ENCODE data around the gene HOXA9.

HOXA9 gene

GRCh38 chr7:27210441-27211083 is 45.2 kb upstream of the HOXA9 start:
- DNase-seq (ENCODE audit: low read depth in 1 of 2, low spot score in 1 of 2) = peak in 1 of 2 experiments; percentile 30
- Histone ChIP-seq H3K27ac (replicated peaks) (no peak overlapping the region), H3K4me3 (replicated peaks; ENCODE audit: insufficient read depth, low read length) (no peak overlapping the region), H3K27me3 (ENCODE audit: insufficient read depth, poor library complexity, severe bottlenecking) (peaks cover 61% of the 10 kb centered on the region)
- TF ChIP-seq REST (IDR thresholded peaks at IDR 0.05; ENCODE audit: insufficient replicate concordance, low read depth) = no peak
- TF ChIP-seq CTCF (IDR thresholded peaks at IDR 0.05; ENCODE audit: insufficient read depth, low read length) = peak; percentile 64
- TF ChIP-seq SPI1 (IDR thresholded peaks at IDR 0.05; ENCODE audit: borderline replicate concordance, low read depth) = no peak
- TF ChIP-seq POLR2AphosphoS5 (IDR thresholded peaks at IDR 0.05; ENCODE audit: low read depth) = no peak
- no peak for TF ChIP-seq GABPA (IDR thresholded peaks at IDR 0.05; ENCODE audit: low read depth)

GRCh38 chr7:27209933-27210440 is 44.6 kb upstream of the HOXA9 start:
- Histone ChIP-seq H3K27me3 (ENCODE audit: insufficient read depth, poor library complexity, severe bottlenecking) (peaks cover 67% of the 10 kb centered on the region), H3K4me3 (replicated peaks; ENCODE audit: insufficient read depth, low read length) (no peak overlapping the region), H3K27ac (replicated peaks) (no peak overlapping the region)
- no peak for DNase-seq (ENCODE audit: low read depth in 1 of 2, low spot score in 1 of 2)
- no peak for TF ChIP-seq REST (IDR thresholded peaks at IDR 0.05; ENCODE audit: insufficient replicate concordance, low read depth)
- no peak for TF ChIP-seq POLR2AphosphoS5 (IDR thresholded peaks at IDR 0.05; ENCODE audit: low read depth)
- no peak for TF ChIP-seq SPI1 (IDR thresholded peaks at IDR 0.05; ENCODE audit: borderline replicate concordance, low read depth)
- no peak for TF ChIP-seq CTCF (IDR thresholded peaks at IDR 0.05; ENCODE audit: insufficient read depth, low read length)
- no peak for TF ChIP-seq GABPA (IDR thresholded peaks at IDR 0.05; ENCODE audit: low read depth)

GRCh38 chr7:27208998-27209397 is 43.7 kb upstream of the HOXA9 start:
- TF ChIP-seq POLR2AphosphoS5 (IDR thresholded peaks at IDR 0.05; ENCODE audit: low read depth) (no peak), REST (IDR thresholded peaks at IDR 0.05; ENCODE audit: insufficient replicate concordance, low read depth) (no peak), SPI1 (IDR thresholded peaks at IDR 0.05; ENCODE audit: borderline replicate concordance, low read depth) (no peak), GABPA (IDR thresholded peaks at IDR 0.05; ENCODE audit: low read depth) (no peak), CTCF (IDR thresholded peaks at IDR 0.05; ENCODE audit: insufficient read depth, low read length) (no peak)
- Histone ChIP-seq H3K27ac (replicated peaks) (no peak overlapping the region), H3K27me3 (ENCODE audit: insufficient read depth, poor library complexity, severe bottlenecking) (peaks cover 76% of the 10 kb centered on the region), H3K4me3 (replicated peaks; ENCODE audit: insufficient read depth, low read length) (no peak overlapping the region)
- DNase-seq (ENCODE audit: low read depth in 1 of 2, low spot score in 1 of 2) = no peak
